ENCODE data around the gene MCF2L2.
"Not testable (repeated sequence)": the region's sequence is repeated elsewhere in the genome, so short reads cannot be mapped to it uniquely, and the experiment has no call there.

DNA sequence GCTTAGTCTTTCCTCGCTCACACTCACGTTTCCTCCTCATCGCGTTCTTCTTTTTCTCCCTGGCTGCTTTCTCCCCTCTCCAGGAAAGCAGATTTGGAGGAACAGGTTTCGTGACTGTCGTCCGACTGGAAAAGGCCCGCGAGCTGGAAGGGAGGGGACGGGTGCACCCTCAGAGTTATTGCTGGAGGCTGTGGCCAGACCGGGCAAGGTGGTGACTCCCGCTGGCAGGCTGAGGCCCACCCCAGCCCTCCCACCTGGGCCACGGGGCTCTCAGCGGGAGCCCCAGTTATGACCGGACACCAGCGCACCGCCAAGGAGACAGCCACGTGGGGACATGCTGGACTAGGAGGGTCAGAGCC, 248.9 kb downstream of the MCF2L2 start:
- not testable (repeated sequence) for TF ChIP-seq EZH2 (IDR thresholded peaks at IDR 0.05; ENCODE audit: low read depth, unreplicated experiment); STAT1 (IDR thresholded peaks at IDR 0.05; ENCODE audit: unreplicated experiment)

Data from GM23338 (cell line).